ENCODE data around the gene MIOS. TPM values are rescaled to one million over a fixed set of nuclear protein-coding genes. Genes with fewer than 3 reads are reported as not detected.

The MIOS gene
- total and polyA plus RNA-seq, 4 donors: 7.4 to 35.6 (median 12.2) TPM

DNA sequence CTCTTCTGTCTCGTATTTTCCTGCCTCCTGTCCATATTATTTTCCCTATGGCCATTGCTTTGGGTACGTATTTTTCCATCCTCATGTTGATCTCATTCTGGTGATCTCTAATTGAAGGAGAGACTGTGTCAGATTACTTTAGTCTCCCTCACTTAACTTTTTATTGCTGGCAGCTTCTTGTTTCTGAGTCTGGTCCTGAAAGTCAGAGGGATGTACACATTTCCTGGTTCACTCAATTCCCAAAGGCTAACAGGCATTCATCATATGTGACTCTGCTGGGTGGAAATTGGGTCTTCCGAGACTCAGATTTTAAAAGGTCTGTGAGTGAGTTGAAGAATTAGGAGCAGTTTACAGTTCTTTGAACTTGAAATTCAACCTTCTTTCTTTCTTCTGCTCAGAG is 84.8 kb downstream of the MIOS start:
- H3K4me1 ChIP-seq (ENCODE audit: control insufficient read depth in 4 of 4, insufficient read depth in 4 of 4, low read length in 3 of 4): peaks cover 0 to 3% (median 0%) of the 10 kb centered on the region in 4 donors
- TF ChIP-seq, protein P1, sequence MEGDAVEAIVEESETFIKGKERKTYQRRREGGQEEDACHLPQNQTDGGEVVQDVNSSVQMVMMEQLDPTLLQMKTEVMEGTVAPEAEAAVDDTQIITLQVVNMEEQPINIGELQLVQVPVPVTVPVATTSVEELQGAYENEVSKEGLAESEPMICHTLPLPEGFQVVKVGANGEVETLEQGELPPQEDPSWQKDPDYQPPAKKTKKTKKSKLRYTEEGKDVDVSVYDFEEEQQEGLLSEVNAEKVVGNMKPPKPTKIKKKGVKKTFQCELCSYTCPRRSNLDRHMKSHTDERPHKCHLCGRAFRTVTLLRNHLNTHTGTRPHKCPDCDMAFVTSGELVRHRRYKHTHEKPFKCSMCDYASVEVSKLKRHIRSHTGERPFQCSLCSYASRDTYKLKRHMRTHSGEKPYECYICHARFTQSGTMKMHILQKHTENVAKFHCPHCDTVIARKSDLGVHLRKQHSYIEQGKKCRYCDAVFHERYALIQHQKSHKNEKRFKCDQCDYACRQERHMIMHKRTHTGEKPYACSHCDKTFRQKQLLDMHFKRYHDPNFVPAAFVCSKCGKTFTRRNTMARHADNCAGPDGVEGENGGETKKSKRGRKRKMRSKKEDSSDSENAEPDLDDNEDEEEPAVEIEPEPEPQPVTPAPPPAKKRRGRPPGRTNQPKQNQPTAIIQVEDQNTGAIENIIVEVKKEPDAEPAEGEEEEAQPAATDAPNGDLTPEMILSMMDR (IDR thresholded peaks at IDR 0.05; ENCODE audit: low read depth, low read length, missing input control): no peak
- TF ChIP-seq HNF4G (IDR thresholded peaks at IDR 0.05): no peak
- no peak for TF ChIP-seq TAF1 (conservative IDR thresholded peaks at IDR 0.05)
- no peak for TF ChIP-seq ZBTB33 (IDR thresholded peaks at IDR 0.05)
- TF ChIP-seq FOXA1 (IDR thresholded peaks at IDR 0.05): no peak
- no peak for TF ChIP-seq FOXA2 (IDR thresholded peaks at IDR 0.05)
- no peak for TF ChIP-seq EGR1 (IDR thresholded peaks at IDR 0.05; ENCODE audit: low read depth in 2 of 2)
- TF ChIP-seq GABPA (IDR thresholded peaks at IDR 0.05 in 1 of 2, conservative IDR thresholded peaks at IDR 0.05 in 1 of 2): no peak
- TF ChIP-seq SP1 (IDR thresholded peaks at IDR 0.05): no peak
- TF ChIP-seq, protein P2, sequence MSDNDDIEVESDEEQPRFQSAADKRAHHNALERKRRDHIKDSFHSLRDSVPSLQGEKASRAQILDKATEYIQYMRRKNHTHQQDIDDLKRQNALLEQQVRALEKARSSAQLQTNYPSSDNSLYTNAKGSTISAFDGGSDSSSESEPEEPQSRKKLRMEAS (IDR thresholded peaks at IDR 0.05): no peak
- no peak for TF ChIP-seq YY1 (IDR thresholded peaks at IDR 0.05)
- TF ChIP-seq NR2F2 (IDR thresholded peaks at IDR 0.05): no peak
- no peak for TF ChIP-seq RXRA (IDR thresholded peaks at IDR 0.05)
- TF ChIP-seq JUND (IDR thresholded peaks at IDR 0.05): no peak
- TF ChIP-seq HNF4A (conservative IDR thresholded peaks at IDR 0.05): no peak
- no peak for TF ChIP-seq RAD21 (IDR thresholded peaks at IDR 0.05)
- no peak overlapping the region for H3K4me3 ChIP-seq (ENCODE audit: low read depth in 1 of 3, low read length in 3 of 3)
- DNase-seq (ENCODE audit: low spot score): no peak
- H3K27me3 ChIP-seq (ENCODE audit: control insufficient read depth in 4 of 4, insufficient read depth in 4 of 4, low read length in 3 of 4): no peaks in the 10 kb centered on the region
- H3K9ac ChIP-seq (ENCODE audit: low read depth in 1 of 2, low read length in 2 of 2): no peak overlapping the region
- H3K27ac ChIP-seq (ENCODE audit: low read depth in 1 of 2, low read length in 2 of 2): no peak overlapping the region
- no peaks in the 10 kb centered on the region for H3K36me3 ChIP-seq (ENCODE audit: control insufficient read depth in 4 of 4, insufficient read depth in 3 of 4, low read depth in 1 of 4, low read length in 3 of 4)
- 82% methylated on average over 3 of the region's 3 CpGs for WGBS
- H3K9me3 ChIP-seq (ENCODE audit: control insufficient read depth in 4 of 4, low read length in 3 of 4): no peaks in the 10 kb centered on the region

GRCh38 chr7:7652798-7653540 is 86.3 kb downstream of the MIOS start:
- Histone ChIP-seq H3K4me3 (ENCODE audit: low read depth in 1 of 3, low read length in 3 of 3) (no peak overlapping the region), H3K27ac (ENCODE audit: low read depth in 1 of 2, low read length in 2 of 2) (no peak overlapping the region), H3K27me3 (ENCODE audit: control insufficient read depth in 4 of 4, insufficient read depth in 4 of 4, low read length in 3 of 4) (no peaks in the 10 kb centered on the region), H3K4me1 (ENCODE audit: control insufficient read depth in 4 of 4, insufficient read depth in 4 of 4, low read length in 3 of 4) (peaks cover 0 to 3% (median 0%) of the 10 kb centered on the region in 4 donors), H3K9ac (ENCODE audit: low read depth in 1 of 2, low read length in 2 of 2) (no peak overlapping the region), H3K36me3 (ENCODE audit: control insufficient read depth in 4 of 4, insufficient read depth in 3 of 4, low read depth in 1 of 4, low read length in 3 of 4) (no peaks in the 10 kb centered on the region), H3K9me3 (ENCODE audit: control insufficient read depth in 4 of 4, low read length in 3 of 4) (no peaks in the 10 kb centered on the region)
- 88% methylated on average over 1 of the region's 1 CpG for WGBS
- DNase-seq (ENCODE audit: low spot score): no peak
- no peak for TF ChIP-seq RXRA (IDR thresholded peaks at IDR 0.05)
- TF ChIP-seq, protein P1 (IDR thresholded peaks at IDR 0.05; ENCODE audit: low read depth, low read length, missing input control): no peak
- no peak for TF ChIP-seq REST (IDR thresholded peaks at IDR 0.05)
- TF ChIP-seq EGR1 (IDR thresholded peaks at IDR 0.05; ENCODE audit: low read depth in 2 of 2): no peak
- TF ChIP-seq, protein P3, sequence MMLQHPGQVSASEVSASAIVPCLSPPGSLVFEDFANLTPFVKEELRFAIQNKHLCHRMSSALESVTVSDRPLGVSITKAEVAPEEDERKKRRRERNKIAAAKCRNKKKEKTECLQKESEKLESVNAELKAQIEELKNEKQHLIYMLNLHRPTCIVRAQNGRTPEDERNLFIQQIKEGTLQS (IDR thresholded peaks at IDR 0.05): no peak
- TF ChIP-seq RAD21 (IDR thresholded peaks at IDR 0.05): no peak
- TF ChIP-seq, protein P2 (IDR thresholded peaks at IDR 0.05): no peak
- no peak for TF ChIP-seq NR2F2 (IDR thresholded peaks at IDR 0.05)
- no peak for TF ChIP-seq FOXA1 (IDR thresholded peaks at IDR 0.05)
- TF ChIP-seq YY1 (IDR thresholded peaks at IDR 0.05): no peak
- no peak for TF ChIP-seq GABPA (IDR thresholded peaks at IDR 0.05 in 1 of 2, conservative IDR thresholded peaks at IDR 0.05 in 1 of 2)
- TF ChIP-seq HNF4A (conservative IDR thresholded peaks at IDR 0.05): no peak
- no peak for TF ChIP-seq JUND (IDR thresholded peaks at IDR 0.05)
